GM18517 (cell line): Measurements from ENCODE around the gene CACFD1.

Source experiments
- ATAC-seq: cut with Tn5 transposase; IDR thresholded peaks from one replicate; pipeline ENCODE4 v1.9.1; 2021; ENCODE audit warnings: mild to moderate bottlenecking, moderate library complexity; ENCODE audit not compliant: unreplicated experiment

Gene CACFD1

GRCh38 chr9:133496861-133497842 is 37.4 kb downstream of the CACFD1 start:
- ATAC-seq = no peak

GRCh38 chr9:133499132-133499891 is 39.5 kb downstream of the CACFD1 start:
- no peak for ATAC-seq

GRCh38 chr9:133499892-133500270 is 40.1 kb downstream of the CACFD1 start:
- ATAC-seq = no peak

- ATAC-seq = no peak
Measured at GRCh38 chr9:133502112-133502511, 42.3 kb downstream of the CACFD1 start.

GRCh38 chr9:133505186-133505830 is 45.5 kb downstream of the CACFD1 start:
- no peak for ATAC-seq

DNA sequence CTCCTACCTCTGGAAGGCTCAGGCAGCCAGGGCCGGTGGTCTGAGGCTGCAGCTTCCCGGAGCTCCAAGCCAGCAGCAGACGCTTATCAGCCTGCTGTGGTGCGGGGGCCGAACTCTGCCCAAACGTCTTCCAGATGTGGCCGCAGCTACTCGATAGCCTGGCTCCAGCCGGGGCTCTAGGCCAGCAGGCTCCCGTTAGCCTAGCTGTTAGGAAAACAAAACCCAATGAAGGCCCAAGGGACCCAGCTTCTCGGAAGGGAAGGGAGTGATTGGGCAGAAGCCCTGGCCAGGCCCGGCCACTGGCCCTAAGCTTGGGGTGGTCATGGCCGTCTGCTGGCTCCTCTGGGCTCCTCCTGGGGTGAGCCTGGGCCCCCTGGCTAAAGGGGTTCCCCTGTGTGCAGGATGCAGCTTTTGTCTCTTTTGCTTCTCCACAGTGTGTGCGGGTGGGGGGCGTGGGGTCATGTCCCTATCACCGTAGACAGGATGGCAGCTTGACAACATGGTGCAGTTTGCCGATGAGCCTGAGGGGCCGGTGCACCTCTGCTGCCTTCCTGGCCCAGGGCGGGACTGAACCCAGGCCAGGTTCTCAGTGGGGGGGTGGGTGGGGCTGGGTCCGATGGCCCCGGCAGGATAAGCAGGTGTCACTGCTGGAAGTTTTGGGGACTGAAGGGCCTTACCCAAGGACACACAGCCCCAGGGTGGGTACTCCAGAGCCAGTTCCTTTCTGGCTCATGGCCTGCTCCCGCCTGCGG is 46.3 kb downstream of the CACFD1 start:
- no peak for ATAC-seq

GRCh38 chr9:133506653-133507038 is 46.9 kb downstream of the CACFD1 start:
- ATAC-seq = no peak

- no peak for ATAC-seq
Measured at GRCh38 chr9:133507246-133507965, 47.6 kb downstream of the CACFD1 start.

GRCh38 chr9:133508046-133508445 is 48.3 kb downstream of the CACFD1 start:
- no peak for ATAC-seq

DNA sequence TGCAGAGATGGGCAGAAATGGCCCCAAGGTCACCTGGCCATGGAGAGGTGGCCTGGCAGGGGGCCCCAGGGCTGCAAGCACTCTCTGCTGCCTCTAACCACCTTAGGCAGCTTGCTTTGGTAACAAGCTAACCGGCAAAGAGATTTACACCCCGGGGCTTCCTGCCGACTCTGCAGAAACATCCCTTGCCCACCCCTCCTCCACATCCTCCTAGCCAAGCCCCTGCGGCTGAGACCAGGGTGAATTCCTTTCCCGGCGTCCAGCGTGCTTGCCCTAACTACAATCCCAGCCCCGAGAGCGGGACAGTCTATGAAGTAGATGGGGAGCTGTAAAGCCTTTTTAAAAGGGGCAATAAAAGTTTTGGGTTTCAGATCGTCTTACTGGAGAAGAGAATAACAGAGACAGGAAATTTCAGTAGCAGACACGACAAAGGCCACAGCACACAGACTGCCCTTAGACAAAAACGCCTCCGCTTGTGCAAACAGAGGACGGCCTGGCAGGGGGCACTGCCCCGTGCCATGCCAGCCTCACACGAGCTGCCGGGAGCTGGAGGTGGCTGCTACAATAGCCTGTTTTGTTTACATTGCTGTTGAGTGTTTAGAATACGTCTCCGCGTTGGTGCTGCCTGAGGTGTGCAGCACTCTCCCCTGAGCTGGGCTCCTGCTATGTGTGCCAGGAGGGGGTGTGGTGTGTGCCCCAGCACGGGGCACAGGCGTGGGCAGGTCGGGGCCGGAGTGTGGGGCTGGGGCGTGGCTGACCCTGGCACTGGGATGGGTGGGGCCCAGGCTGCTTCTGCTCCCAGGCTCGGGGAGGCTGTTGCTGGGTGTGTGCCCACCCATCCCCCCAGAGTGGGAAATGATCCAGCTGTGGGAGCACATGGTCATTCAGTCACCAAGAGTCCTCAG is 49.7 kb downstream of the CACFD1 start:
- ATAC-seq = no peak

DNA sequence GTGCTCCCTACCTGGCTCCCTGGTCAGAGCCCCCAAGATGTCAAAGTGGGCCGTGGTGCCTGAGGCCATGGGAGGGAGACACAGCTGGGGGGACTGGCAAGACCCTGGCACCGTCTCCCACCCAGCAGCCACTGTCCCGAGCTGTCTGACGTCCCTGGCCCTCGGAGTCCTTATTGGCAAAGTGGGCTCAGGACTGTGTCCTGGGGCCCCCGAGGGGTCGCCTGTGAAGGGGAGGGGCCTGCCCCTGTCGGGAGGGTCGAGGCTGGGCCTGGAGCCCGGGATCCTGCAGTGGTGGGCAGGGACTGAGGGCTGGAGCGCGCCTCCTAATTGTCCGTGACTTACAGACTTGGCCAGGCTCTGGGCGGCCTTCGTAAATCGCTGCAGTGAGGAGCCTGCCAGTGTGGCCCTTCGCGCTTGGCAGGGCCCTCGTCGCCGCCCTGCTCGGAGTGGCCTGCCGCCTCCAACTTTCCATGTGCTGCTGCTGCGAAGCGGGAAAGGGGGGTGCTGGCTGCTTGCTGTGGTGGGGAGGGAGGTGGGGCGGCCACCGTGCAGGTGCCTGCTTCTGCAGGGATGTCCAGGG is 51.2 kb downstream of the CACFD1 start:
- no peak for ATAC-seq

DNA sequence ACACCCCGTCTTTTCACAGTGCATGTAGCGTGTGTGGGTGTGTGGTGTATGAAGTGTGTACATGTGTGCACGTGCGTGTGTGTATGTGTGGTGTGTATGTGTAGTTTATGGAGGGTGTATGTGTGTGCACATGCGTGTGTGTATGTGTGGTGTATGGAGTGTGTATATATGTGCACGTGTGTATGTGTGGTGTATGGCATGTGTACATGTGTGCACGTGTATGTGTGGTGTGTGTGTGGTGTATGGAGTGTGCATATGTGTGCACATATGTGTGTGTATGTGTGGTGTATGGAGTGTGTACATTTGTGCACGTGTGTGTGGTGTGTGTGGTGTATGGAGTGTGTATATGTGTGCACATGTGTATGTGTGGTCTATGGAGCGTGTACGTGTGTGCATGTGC is 51.8 kb downstream of the CACFD1 start:
- ATAC-seq = no peak

- no peak for ATAC-seq
Measured at GRCh38 chr9:133512253-133513213, 52.8 kb downstream of the CACFD1 start.

- ATAC-seq = no peak
Measured at GRCh38 chr9:133513214-133514100, 53.7 kb downstream of the CACFD1 start.

DNA sequence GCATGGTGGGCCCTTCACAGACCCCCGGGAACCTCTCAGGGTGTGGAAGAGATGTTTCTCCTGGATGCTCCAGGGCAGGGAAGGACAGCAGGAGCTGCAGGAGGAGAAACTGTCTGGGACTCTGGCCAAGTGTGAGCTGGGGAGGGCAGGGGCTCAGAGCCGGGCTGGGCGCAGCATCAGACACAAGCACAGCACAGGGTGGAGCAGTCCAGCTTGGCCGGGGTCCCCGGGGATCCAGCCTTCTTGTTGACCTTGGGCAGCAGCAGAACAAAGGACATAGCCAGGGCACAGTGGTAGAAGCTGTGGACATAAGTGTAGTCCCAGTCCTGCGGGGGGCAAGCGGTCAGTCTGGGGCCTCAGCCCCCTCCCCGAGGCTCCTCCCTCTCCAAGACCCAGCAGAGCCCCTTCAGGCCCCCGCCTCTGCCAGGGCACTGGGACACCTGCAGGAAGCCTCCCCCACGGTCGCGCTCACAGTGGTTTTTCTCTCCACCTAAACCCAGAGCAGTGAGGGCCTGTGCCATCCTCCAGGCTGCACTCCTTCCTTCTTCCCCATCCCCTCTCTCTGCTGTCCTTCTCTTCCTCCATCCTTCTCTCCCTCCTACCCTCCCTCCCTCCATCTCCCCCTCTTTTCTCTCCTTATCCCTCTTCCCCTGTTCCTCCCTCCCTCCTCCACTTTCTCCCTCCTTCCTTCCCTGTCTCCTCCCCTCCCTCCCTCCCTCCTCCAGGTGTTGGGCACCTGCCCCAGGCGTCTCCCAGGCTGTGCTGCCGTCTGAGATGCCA is 54.9 kb downstream of the CACFD1 start:
- no peak for ATAC-seq

- ATAC-seq = no peak
Measured at GRCh38 chr9:133515240-133515610, 55.4 kb downstream of the CACFD1 start.
